ENCODE results near the gene WDR7.

WDR7 gene

GRCh38 chr18:56804395-56804794, 153.2 kb downstream of the WDR7 start:
- no peak for DNase-seq (ENCODE audit: low read depth in 2 of 2)

- DNase-seq (ENCODE audit: low read depth in 2 of 2) = no peak
Observed at GRCh38 chr18:56807901-56808300, 156.7 kb downstream of the WDR7 start.

- no peak for DNase-seq (ENCODE audit: low read depth in 2 of 2)
Observed at GRCh38 chr18:56812674-56813073, 161.5 kb downstream of the WDR7 start.

- no peak for DNase-seq (ENCODE audit: low read depth in 2 of 2)
Observed at GRCh38 chr18:56815926-56816325, 164.8 kb downstream of the WDR7 start.

GRCh38 chr18:56823986-56824565, 172.9 kb downstream of the WDR7 start:
- DNase-seq (ENCODE audit: low read depth in 2 of 2) = no peak

GRCh38 chr18:56825321-56825720, 174.2 kb downstream of the WDR7 start:
- DNase-seq (ENCODE audit: low read depth in 2 of 2) = no peak

GRCh38 chr18:56825878-56826277, 174.7 kb downstream of the WDR7 start:
- no peak for DNase-seq (ENCODE audit: low read depth in 2 of 2)

GRCh38 chr18:56831988-56832387, 180.8 kb downstream of the WDR7 start:
- no peak for DNase-seq (ENCODE audit: low read depth in 2 of 2)

- DNase-seq (ENCODE audit: low read depth in 2 of 2) = no peak
Observed at GRCh38 chr18:56835331-56835730, 184.2 kb downstream of the WDR7 start.

GRCh38 chr18:56836173-56836572, 185.0 kb downstream of the WDR7 start:
- no peak for DNase-seq (ENCODE audit: low read depth in 2 of 2)

- DNase-seq (ENCODE audit: low read depth in 2 of 2) = no peak
Observed at GRCh38 chr18:56841836-56842235, 190.7 kb downstream of the WDR7 start.

GRCh38 chr18:56843241-56843640, 192.1 kb downstream of the WDR7 start:
- no peak for DNase-seq (ENCODE audit: low read depth in 2 of 2)

GRCh38 chr18:56844556-56844955, 193.4 kb downstream of the WDR7 start:
- no peak for DNase-seq (ENCODE audit: low read depth in 2 of 2)

GRCh38 chr18:56851774-56852173, 200.6 kb downstream of the WDR7 start:
- DNase-seq (ENCODE audit: low read depth in 2 of 2) = no peak

- no peak for DNase-seq (ENCODE audit: low read depth in 2 of 2)
Observed at GRCh38 chr18:56853961-56854360, 202.8 kb downstream of the WDR7 start.

- DNase-seq (ENCODE audit: low read depth in 2 of 2) = no peak
Observed at GRCh38 chr18:56861244-56861643, 210.1 kb downstream of the WDR7 start.

GRCh38 chr18:56869189-56869777, 218.1 kb downstream of the WDR7 start:
- DNase-seq (ENCODE audit: low read depth in 2 of 2) = no peak

GRCh38 chr18:56870982-56871381, 219.8 kb downstream of the WDR7 start:
- DNase-seq (ENCODE audit: low read depth in 2 of 2) = no peak

- no peak for DNase-seq (ENCODE audit: low read depth in 2 of 2)
Observed at GRCh38 chr18:56872140-56872539, 221.0 kb downstream of the WDR7 start.

GRCh38 chr18:56873441-56874140, 222.4 kb downstream of the WDR7 start:
- no peak for DNase-seq (ENCODE audit: low read depth in 2 of 2)

- DNase-seq (ENCODE audit: low read depth in 2 of 2) = no peak
Observed at GRCh38 chr18:56878711-56879110, 227.6 kb downstream of the WDR7 start.

- no peak for DNase-seq (ENCODE audit: low read depth in 2 of 2)
Observed at GRCh38 chr18:56884511-56884910, 233.4 kb downstream of the WDR7 start.

GRCh38 chr18:56888978-56889377, 237.8 kb downstream of the WDR7 start:
- DNase-seq (ENCODE audit: low read depth in 2 of 2) = no peak

All from stimulated activated CD4-positive, alpha-beta T cell treated with anti-CD3 and anti-CD28 coated beads, Interleukin-1b, Interleukin-23, amount 100 ng/mL, for 4 hours (primary cell).